Activated CD8-positive, alpha-beta memory T cell treated with anti-CD3 and anti-CD28 coated beads for 1 hour (primary cell): ENCODE data around the gene CASP10.
"Not testable (repeated sequence)": the region's sequence is repeated elsewhere in the genome, so short reads cannot be mapped to it uniquely, and the experiment has no call there.

Experiments used
- DNase-seq, 2 donors: peaks; one replicate each; pipeline ENCODE4 v3.0.0-alpha.2; 2020; ENCODE audit warnings: low read depth in 1 of 2; ENCODE audit errors: extremely low read depth in 1 of 2

Gene CASP10

DNA sequence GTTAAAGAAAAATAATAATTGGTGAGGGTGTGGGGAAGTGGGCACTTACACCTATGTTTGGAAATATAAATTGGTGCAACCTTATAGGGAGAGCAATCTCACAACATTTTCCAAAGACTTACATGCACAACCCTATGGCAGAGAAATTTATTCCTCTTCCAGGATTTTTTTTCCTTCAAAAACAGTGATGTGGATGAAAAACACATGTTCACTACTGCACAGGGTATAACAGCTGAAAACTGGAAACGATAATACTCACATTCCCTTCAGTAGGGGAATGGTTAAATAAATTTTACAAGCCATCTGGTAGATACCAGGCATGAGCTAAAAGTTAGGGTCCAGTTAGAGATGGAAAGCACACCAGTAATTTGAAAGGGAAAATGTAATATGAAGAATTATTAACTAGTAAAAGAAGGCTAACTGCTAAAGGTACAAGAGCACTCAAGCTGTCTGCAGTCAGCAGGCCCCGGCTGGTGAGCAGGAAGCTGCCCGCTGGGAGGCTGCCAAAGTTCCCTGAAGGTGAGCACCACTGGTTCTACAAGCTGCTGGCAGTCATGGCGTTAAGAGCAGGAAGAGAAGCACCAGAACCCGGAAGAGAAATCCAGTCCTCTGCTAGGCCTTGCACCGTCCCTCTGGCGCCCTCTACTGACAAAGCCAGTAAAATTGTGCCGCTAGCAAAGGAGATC is 49.0 kb downstream of the CASP10 start:
- DNase-seq, result peak; percentile 81

- DNase-seq, result no peak
Observed at GRCh38 chr2:201232467-201232815, 49.5 kb downstream of the CASP10 start.

GRCh38 chr2:201233192-201233811 is 50.4 kb downstream of the CASP10 start:
- peak; percentile 56 to 67 for DNase-seq

- DNase-seq, result no peak
Observed at GRCh38 chr2:201233812-201234662, 51.1 kb downstream of the CASP10 start.

GRCh38 chr2:201234663-201235135 is 51.8 kb downstream of the CASP10 start:
- no peak for DNase-seq

DNA sequence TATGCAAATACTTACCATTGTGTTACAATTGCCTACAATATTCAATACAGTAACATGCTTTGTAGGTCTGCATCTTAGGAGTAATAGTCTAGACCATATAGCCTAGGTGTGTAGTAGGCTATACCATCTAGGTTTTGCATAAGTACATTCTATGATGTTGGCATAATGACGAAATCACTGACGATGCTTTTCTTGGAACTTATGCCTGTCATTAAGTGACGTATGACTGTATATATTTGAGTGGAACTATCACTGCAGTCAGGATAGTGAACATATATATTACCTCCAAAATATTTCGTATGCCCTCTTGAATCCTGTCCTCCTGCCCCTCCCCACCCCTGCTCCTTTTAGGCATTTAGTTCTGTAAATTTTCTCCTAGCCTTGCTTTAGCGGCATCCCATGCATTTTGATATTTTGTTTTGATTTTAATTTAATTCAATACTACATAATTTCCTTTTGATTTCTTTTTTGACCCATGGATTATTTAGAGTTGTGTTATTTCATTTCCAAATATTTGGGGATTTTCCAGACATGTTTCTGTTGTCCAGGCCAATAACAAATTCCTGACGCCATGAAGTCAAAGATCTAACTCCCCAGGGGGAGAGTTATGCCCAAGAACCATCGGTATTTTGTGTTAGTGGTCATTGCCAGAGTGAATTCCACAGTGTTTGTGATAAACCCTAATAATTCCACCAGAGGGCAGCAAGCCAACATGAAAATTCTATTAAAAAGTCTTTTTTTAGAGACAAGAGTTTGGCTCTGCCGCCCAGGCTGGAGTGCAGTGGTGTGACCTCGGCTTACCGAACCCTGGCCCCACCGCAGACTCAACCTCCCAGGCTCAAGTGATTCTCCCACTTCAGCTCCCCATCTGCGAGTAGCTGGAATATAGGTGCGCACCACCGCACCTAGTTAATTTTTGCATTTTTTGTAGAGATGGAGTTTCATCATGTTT is 53.2 kb downstream of the CASP10 start:
- no peak for DNase-seq

GRCh38 chr2:201237486-201238123 is 54.7 kb downstream of the CASP10 start:
- no peak for DNase-seq

- DNase-seq, result not testable (repeated sequence)
Observed at GRCh38 chr2:201239167-201239935, 56.4 kb downstream of the CASP10 start.

- no peak for DNase-seq
Observed at GRCh38 chr2:201242571-201243277, 59.8 kb downstream of the CASP10 start.

DNA sequence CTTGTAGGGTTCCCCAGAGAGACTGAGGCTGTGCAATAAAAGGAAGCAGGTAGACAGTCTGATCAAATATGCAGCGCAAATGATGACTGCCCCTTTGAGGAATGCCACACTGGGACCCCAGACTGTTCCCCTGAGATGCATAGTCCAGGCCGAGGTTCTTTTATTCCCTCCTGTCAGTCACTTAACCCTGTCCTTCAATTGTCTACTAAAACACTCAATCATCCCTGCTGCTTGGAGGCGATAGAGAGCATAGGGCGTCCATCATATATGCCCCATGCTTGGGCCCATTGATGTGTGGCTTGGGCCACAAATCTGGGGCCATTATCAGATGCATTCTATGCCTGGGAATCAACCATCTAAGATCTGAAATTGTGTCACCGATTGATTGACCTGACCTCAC is 61.9 kb downstream of the CASP10 start:
- DNase-seq, result no peak

- DNase-seq, result no peak
Observed at GRCh38 chr2:201246280-201246679, 63.3 kb downstream of the CASP10 start.

GRCh38 chr2:201248288-201248844 is 65.4 kb downstream of the CASP10 start:
- DNase-seq, result no peak

DNA sequence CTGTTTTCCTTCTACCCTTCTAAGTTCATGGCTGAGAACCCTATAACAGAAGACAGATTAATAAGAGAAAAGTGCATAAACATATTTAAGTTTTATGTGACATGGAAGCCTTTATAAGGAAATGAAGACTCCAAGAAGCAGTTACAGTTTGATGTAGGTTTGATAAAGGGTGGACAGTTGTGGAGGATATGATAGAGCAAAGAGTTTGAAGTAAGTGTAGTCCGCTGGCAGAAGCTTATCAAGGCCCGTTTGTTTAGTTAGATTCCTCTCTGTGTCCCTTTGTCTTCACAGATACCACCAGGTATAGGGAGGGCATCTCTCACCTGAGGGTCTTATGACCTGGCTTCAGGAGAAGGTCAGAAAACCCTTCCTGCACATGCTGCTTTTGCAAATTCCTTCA is 66.9 kb downstream of the CASP10 start:
- DNase-seq, result no peak

DNA sequence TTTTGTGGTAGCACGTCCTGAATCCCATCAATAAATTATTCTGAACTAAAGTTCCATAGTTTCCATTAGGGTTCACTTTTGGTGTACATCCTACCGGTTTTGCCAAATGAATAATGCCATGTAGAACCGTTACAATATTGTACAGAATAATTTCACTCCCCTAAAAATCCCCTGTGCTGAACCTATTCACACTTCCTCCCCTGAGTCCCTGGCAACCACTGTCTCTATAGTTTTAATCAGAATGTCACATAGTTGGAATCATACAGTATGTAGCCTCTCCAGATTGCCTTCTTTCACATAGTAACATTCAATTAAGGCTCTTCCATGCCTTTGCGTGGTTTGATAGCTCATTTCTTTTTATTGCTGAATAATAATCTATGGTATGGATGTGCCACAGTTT is 67.8 kb downstream of the CASP10 start:
- no peak for DNase-seq

DNA sequence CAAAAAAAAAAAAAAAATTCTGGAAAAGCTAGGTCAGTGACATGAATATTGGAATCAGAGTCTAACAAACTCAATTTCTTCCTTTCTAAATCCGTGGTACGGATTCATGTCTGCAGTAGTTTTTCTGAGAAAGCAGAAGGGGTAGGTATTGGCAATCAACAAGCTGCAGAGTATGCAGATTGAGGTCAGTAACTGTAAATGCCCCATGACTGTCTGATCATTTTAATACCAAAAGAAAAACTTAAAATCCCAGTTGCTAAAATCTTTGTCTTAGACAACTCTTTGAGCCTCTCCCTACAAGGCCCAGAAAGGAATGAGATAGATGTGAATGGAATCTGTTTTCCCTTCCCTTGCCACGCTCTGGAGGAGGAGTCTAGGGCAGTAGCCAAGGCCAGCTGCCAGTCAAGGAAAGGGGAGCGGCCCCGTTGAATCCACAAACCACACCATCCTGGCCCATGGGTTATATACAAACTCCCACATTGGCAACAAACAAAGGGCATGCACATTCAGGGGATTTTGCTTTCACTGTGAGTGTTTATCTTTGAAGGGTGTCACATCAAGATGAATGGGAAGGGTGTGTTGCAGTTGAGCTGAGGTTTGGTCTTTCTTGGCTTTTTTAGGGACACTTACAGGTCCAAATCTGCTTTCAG is 71.3 kb downstream of the CASP10 start:
- DNase-seq, result no peak

GRCh38 chr2:201255408-201256033 is 72.6 kb downstream of the CASP10 start:
- DNase-seq, result no peak

DNA sequence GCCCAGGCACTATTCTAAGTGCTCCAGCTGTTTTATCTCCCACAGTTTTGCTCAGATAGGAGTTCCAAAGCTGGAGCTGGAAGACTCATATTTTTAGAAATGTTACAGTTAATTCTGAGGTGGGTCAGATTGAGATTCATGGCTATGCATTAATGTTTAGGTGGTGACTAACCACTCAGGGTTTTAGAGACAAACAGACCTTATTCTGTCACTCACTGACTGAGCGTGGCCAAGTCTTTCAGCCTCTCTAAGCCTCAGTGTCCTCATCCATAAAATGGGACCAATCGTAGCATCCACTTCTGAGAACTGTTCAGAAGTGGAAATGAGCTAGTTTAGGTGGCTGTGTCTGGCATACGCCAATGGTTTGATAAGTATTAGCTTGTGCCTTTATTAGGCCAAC is 73.1 kb downstream of the CASP10 start:
- no peak for DNase-seq
